ENCODE data around the gene CAPG.
A peak's percentile ranks its signal among the peaks of the same experiment; 100 is the strongest.

Gene CAPG

DNA sequence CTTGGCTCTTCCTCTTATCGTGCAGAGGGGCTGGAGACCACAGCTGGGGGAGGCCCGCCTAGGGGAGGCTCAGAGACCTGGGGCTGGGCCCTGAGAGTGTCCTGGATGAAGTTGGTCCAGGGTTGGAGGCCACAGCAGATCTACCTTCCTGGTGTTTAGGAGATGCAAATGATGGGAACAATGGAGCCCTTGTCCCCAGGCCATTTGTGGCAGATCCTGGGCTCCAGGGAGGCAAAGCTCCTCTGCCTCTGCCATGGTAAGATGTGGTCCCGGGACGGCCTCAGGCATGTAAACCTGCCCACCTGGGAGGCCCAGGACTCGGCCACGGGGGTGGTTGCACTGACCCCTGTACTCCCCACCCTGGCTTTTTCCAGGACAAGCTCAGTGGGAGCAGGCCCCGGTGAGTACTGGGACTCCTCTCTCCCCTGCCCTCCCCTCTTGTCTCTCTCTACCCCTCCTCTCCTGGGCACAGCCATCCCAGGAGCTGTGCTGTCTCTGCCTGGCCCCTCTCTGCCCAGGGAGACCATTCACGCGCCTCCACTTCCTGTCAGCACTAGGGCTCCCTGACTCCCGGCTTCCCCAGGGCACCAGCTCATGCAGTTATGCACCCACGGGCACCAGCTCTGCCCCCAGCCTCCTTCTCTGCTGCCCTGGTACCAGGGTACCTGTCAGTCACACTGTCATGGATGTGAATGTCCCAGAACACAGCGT is 19.2 kb upstream of the CAPG start:
- ChIA-PET POLR2A (interaction anchor here (1.4 to 2.3 kb wide), 2 partner anchors 8 to 109 kb away, joined by 4 to 10 read pairs; partner anchors contain the start of gene MAT2A), CTCF (interaction anchor here (0.9 to 21.4 kb wide), 8 partner anchors 8 to 114 kb away, joined by 3 to 584 read pairs (median 4); partner anchors contain the start of genes MAT2A and SH2D6)
- DNase-seq = no peak
- Histone ChIP-seq H3K27ac (ENCODE audit: insufficient read depth in 1 of 2, low read depth in 1 of 2, low read length in 2 of 2, poor library complexity in 1 of 2, severe bottlenecking in 2 of 2) (no peak overlapping the region), H3K4me3 (ENCODE audit: control insufficient read depth in 1 of 7, extremely low read depth in 1 of 7, insufficient read depth in 4 of 7, low read depth in 2 of 7, low read length in 6 of 7) (peak overlapping the region in 1 of 7 experiments; percentile 5), H3K36me3 (ENCODE audit: control insufficient read depth in 4 of 4, insufficient read depth in 4 of 4, low read length in 3 of 4) (no peaks in the 10 kb centered on the region), H3K4me1 (ENCODE audit: control extremely low read depth in 1 of 4, control insufficient read depth in 4 of 4, insufficient read depth in 4 of 4, low read length in 3 of 4) (peaks cover 6 to 57% (median 38%) of the 10 kb centered on the region in 4 experiments), H3K9me3 (ENCODE audit: control extremely low read depth in 1 of 5, control insufficient read depth in 4 of 5, insufficient read depth in 2 of 5, low read depth in 1 of 5, low read length in 4 of 5) (no peaks in the 10 kb centered on the region), H3K27me3 (replicated peaks in 2 of 5; ENCODE audit: control insufficient read depth in 4 of 5, insufficient read depth in 5 of 5, low read length in 4 of 5) (no peaks in the 10 kb centered on the region)
- WGBS (ENCODE audit: insufficient coverage) = 65% methylated on average over 8 of the region's 12 CpGs

DNA sequence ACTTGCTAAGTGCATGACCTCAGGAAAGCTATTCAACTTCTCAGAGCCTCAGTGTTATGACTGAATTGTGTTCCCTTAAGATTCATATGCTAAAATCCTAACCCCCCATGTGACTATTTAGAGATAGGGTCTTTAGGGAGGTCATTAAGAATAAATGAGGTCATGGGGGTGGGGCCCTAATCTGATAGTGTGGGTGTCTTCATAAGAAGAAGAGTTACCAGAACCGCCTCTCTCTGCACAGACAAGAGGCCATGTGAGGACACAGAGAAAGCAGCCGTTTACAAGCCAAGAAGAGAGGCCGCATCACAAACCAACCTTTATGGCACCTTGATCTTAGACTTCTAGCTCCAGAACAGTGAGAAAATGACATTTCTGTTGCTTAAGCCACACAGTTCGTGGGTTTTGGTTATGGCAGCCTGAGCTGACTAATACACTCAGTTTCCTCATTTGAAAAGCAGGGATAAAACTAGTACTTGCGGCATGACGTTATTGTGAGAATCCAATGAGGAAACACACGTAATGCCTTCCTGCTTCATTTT is 18.2 kb upstream of the CAPG start:
- H3K27ac ChIP-seq (ENCODE audit: insufficient read depth in 1 of 2, low read depth in 1 of 2, low read length in 2 of 2, poor library complexity in 1 of 2, severe bottlenecking in 2 of 2) = no peak overlapping the region
- DNase-seq = peak in 2 of 3 donors; percentile 56 to 63
- H3K9me3 ChIP-seq (ENCODE audit: control extremely low read depth in 1 of 5, control insufficient read depth in 4 of 5, insufficient read depth in 2 of 5, low read depth in 1 of 5, low read length in 4 of 5) = no peaks in the 10 kb centered on the region
- CTCF ChIA-PET = interaction anchor here (0.9 to 21.4 kb wide), 9 partner anchors 9 to 209 kb away, joined by 3 to 584 read pairs (median 4); partner anchors contain the start of genes MAT2A and SH2D6
- POLR2A ChIA-PET = interaction anchor here (0.6 to 2.3 kb wide), 2 partner anchors 106 to 110 kb away, joined by 7 to 10 read pairs; partner anchors contain the start of gene MAT2A
- peaks cover 6 to 56% (median 33%) of the 10 kb centered on the region in 4 experiments for H3K4me1 ChIP-seq (ENCODE audit: control extremely low read depth in 1 of 4, control insufficient read depth in 4 of 4, insufficient read depth in 4 of 4, low read length in 3 of 4)
- no peaks in the 10 kb centered on the region for H3K27me3 ChIP-seq (replicated peaks in 2 of 5; ENCODE audit: control insufficient read depth in 4 of 5, insufficient read depth in 5 of 5, low read length in 4 of 5)
- H3K4me3 ChIP-seq (ENCODE audit: control insufficient read depth in 1 of 7, extremely low read depth in 1 of 7, insufficient read depth in 4 of 7, low read depth in 2 of 7, low read length in 6 of 7) = no peak overlapping the region
- WGBS (ENCODE audit: insufficient coverage) = 80% methylated on average over 7 of the region's 7 CpGs
- no peaks in the 10 kb centered on the region for H3K36me3 ChIP-seq (ENCODE audit: control insufficient read depth in 4 of 4, insufficient read depth in 4 of 4, low read length in 3 of 4)

DNA sequence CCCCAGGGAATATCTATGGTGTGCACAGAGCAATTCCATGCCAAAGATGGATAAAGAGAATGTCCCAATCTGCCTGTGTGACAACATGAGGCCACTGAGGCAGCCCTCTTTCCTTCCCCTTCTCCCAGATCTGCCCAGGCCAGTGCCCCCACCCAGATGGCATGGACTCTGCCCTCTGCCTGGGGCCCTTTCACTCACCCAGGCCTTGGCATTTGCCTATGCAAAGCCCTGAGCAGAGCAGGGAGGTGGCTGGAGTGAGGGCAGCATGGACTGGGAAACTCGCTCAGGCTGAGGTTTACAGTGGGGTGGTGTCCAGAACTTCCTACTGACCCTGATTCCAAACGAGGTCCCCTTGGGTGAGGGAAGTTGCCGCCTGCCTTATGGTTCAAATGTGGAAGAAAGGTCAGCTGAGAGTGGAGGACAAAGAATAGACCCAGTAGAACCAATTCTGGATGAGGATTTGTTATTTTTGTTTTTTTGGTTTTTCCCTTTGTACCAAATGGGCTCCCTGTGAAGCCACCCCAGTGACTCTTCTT is 17.2 kb upstream of the CAPG start:
- CTCF ChIA-PET = interaction anchor here (1.2 to 21.4 kb wide), 5 partner anchors 8 to 116 kb away, joined by 3 to 584 read pairs (median 4); partner anchors contain the start of genes MAT2A and SH2D6
- Histone ChIP-seq H3K4me3 (ENCODE audit: control insufficient read depth in 1 of 7, extremely low read depth in 1 of 7, insufficient read depth in 4 of 7, low read depth in 2 of 7, low read length in 6 of 7) (no peak overlapping the region), H3K4me1 (ENCODE audit: control extremely low read depth in 1 of 4, control insufficient read depth in 4 of 4, insufficient read depth in 4 of 4, low read length in 3 of 4) (peaks cover 6 to 50% (median 29%) of the 10 kb centered on the region in 4 experiments), H3K27me3 (replicated peaks in 2 of 5; ENCODE audit: control insufficient read depth in 4 of 5, insufficient read depth in 5 of 5, low read length in 4 of 5) (no peaks in the 10 kb centered on the region), H3K36me3 (ENCODE audit: control insufficient read depth in 4 of 4, insufficient read depth in 4 of 4, low read length in 3 of 4) (no peaks in the 10 kb centered on the region), H3K27ac (ENCODE audit: insufficient read depth in 1 of 2, low read depth in 1 of 2, low read length in 2 of 2, poor library complexity in 1 of 2, severe bottlenecking in 2 of 2) (no peak overlapping the region), H3K9me3 (ENCODE audit: control extremely low read depth in 1 of 5, control insufficient read depth in 4 of 5, insufficient read depth in 2 of 5, low read depth in 1 of 5, low read length in 4 of 5) (no peaks in the 10 kb centered on the region)
- no peak for DNase-seq
- 81% methylated on average over 3 of the region's 3 CpGs for whole genome bisulfite sequencing (ENCODE audit: insufficient coverage)
- POLR2A ChIA-PET = no interaction called here

DNA sequence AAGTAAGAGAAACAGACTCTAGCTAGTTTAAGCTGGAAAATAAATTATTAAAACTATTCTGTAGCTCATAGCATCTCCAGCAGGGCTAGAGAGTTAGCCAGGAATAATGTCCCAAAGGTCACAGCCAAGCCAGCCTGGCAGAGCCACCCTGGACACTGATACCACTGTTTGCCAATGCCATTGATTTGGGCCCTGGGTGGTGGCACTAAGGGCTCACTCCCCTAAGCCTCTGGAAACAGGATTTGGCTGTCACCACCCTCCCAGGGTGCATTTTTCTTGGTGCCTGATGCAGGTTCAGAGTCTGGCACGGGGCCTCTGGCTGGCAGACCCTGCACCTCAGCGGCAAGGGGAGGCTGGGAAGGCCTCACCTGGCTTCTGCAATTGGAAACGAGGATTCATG is 15.4 kb upstream of the CAPG start:
- 100% methylated on average over 3 of the region's 3 CpGs for WGBS (ENCODE audit: insufficient coverage)
- no peak overlapping the region for H3K27ac ChIP-seq (ENCODE audit: insufficient read depth in 1 of 2, low read depth in 1 of 2, low read length in 2 of 2, poor library complexity in 1 of 2, severe bottlenecking in 2 of 2)
- CTCF ChIA-PET = interaction anchor here (21.4 kb wide), 1 partner anchor 118 kb away, joined by 584 read pairs; the partner anchor contains the start of gene MAT2A
- DNase-seq = no peak
- H3K4me3 ChIP-seq (ENCODE audit: control insufficient read depth in 1 of 7, extremely low read depth in 1 of 7, insufficient read depth in 4 of 7, low read depth in 2 of 7, low read length in 6 of 7) = no peak overlapping the region
- H3K9me3 ChIP-seq (ENCODE audit: control extremely low read depth in 1 of 5, control insufficient read depth in 4 of 5, insufficient read depth in 2 of 5, low read depth in 1 of 5, low read length in 4 of 5) = no peaks in the 10 kb centered on the region
- peaks cover 7 to 63% (median 36%) of the 10 kb centered on the region in 4 experiments for H3K4me1 ChIP-seq (ENCODE audit: control extremely low read depth in 1 of 4, control insufficient read depth in 4 of 4, insufficient read depth in 4 of 4, low read length in 3 of 4)
- H3K27me3 ChIP-seq (replicated peaks in 2 of 5; ENCODE audit: control insufficient read depth in 4 of 5, insufficient read depth in 5 of 5, low read length in 4 of 5) = no peaks in the 10 kb centered on the region
- POLR2A ChIA-PET = no interaction called here
- no peaks in the 10 kb centered on the region for H3K36me3 ChIP-seq (ENCODE audit: control insufficient read depth in 4 of 4, insufficient read depth in 4 of 4, low read length in 3 of 4)

DNA sequence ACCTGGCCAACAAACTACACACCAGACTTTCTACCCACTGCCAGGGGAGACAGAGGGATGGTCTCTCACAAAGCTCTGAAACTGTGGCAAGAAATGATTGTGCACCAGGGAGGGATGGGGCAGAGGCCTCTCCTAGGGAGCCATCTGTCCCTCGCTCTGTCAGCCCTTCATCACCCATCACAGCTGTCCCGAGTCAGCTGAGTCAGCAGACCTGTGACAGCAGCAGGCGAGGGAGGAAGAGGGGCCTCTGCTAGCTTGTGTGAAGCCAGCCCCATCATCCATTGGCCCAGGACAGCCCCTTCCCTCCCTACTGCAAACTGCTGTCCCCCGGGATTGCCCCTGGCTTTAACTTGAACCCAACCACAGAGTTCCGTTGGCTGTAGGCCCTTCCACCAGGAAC is 13.4 kb upstream of the CAPG start:
- ChIA-PET POLR2A (interaction anchor here (1.0 to 2.3 kb wide), 2 partner anchors 14 to 115 kb away, joined by 3 to 8 read pairs; partner anchors contain the start of gene MAT2A), CTCF (interaction anchor here (0.9 to 21.4 kb wide), 6 partner anchors 11 to 283 kb away, joined by 3 to 584 read pairs (median 6); partner anchors contain the start of gene MAT2A)
- peak in 2 of 3 donors; percentile 40 to 54 for DNase-seq
- Histone ChIP-seq H3K27me3 (replicated peaks in 2 of 5; ENCODE audit: control insufficient read depth in 4 of 5, insufficient read depth in 5 of 5, low read length in 4 of 5) (no peaks in the 10 kb centered on the region), H3K4me3 (ENCODE audit: control insufficient read depth in 1 of 7, extremely low read depth in 1 of 7, insufficient read depth in 4 of 7, low read depth in 2 of 7, low read length in 6 of 7) (no peak overlapping the region), H3K9me3 (ENCODE audit: control extremely low read depth in 1 of 5, control insufficient read depth in 4 of 5, insufficient read depth in 2 of 5, low read depth in 1 of 5, low read length in 4 of 5) (no peaks in the 10 kb centered on the region), H3K4me1 (ENCODE audit: control extremely low read depth in 1 of 4, control insufficient read depth in 4 of 4, insufficient read depth in 4 of 4, low read length in 3 of 4) (peaks cover 7 to 63% (median 35%) of the 10 kb centered on the region in 4 experiments), H3K27ac (ENCODE audit: insufficient read depth in 1 of 2, low read depth in 1 of 2, low read length in 2 of 2, poor library complexity in 1 of 2, severe bottlenecking in 2 of 2) (no peak overlapping the region), H3K36me3 (ENCODE audit: control insufficient read depth in 4 of 4, insufficient read depth in 4 of 4, low read length in 3 of 4) (no peaks in the 10 kb centered on the region)
- WGBS (ENCODE audit: insufficient coverage) = 80% methylated on average over 3 of the region's 5 CpGs

DNA sequence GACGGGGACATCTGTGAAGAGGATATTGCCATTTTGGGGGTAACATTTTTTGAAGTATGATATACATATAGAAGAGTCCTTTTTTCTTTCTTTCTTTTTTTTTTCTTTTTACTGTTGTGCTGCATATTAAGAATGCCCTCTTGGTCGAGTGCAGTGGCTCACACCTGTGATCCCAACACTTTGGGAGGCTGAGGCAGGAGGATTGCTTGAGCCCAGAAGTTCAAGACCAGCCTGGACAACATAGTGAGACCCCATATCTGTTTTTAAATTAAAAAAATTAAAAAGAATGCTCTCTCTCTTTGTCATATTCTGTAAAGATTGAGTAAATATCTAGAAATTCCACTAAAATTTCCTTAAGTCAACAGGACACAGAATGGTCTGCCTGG is 11.9 kb upstream of the CAPG start:
- DNase-seq = no peak
- POLR2A ChIA-PET = no interaction called here
- Histone ChIP-seq H3K4me3 (ENCODE audit: control insufficient read depth in 1 of 7, extremely low read depth in 1 of 7, insufficient read depth in 4 of 7, low read depth in 2 of 7, low read length in 6 of 7) (no peak overlapping the region), H3K27ac (ENCODE audit: insufficient read depth in 1 of 2, low read depth in 1 of 2, low read length in 2 of 2, poor library complexity in 1 of 2, severe bottlenecking in 2 of 2) (no peak overlapping the region), H3K36me3 (ENCODE audit: control insufficient read depth in 4 of 4, insufficient read depth in 4 of 4, low read length in 3 of 4) (no peaks in the 10 kb centered on the region), H3K9me3 (ENCODE audit: control extremely low read depth in 1 of 5, control insufficient read depth in 4 of 5, insufficient read depth in 2 of 5, low read depth in 1 of 5, low read length in 4 of 5) (no peaks in the 10 kb centered on the region), H3K4me1 (ENCODE audit: control extremely low read depth in 1 of 4, control insufficient read depth in 4 of 4, insufficient read depth in 4 of 4, low read length in 3 of 4) (peaks cover 1 to 57% (median 34%) of the 10 kb centered on the region in 4 experiments), H3K27me3 (replicated peaks in 2 of 5; ENCODE audit: control insufficient read depth in 4 of 5, insufficient read depth in 5 of 5, low read length in 4 of 5) (no peaks in the 10 kb centered on the region)
- no CpG with 5 or more reads among the region's 2 CpGs for WGBS (ENCODE audit: insufficient coverage)
- CTCF ChIA-PET = interaction anchor here (1.0 to 21.4 kb wide), 11 partner anchors 9 to 138 kb away, joined by 3 to 584 read pairs (median 8); partner anchors contain the start of genes GGCX and MAT2A
